Ishikawa (cell line): ENCODE data around the gene CKLF.
A peak's percentile ranks its signal among the peaks of the same experiment; 100 is the strongest.

Experiments
- CEBPB ChIP-seq: IDR thresholded peaks from 2 replicates; pipeline ENCODE4 v1.6.1; 2012
- CREB1 ChIP-seq: IDR thresholded peaks from 2 replicates; pipeline ENCODE4 v1.6.1; 2012; ENCODE audit warnings: low read depth
- EGR1 ChIP-seq: IDR thresholded peaks from 2 replicates; pipeline ENCODE4 v1.6.1; 2012
- EP300 ChIP-seq: IDR thresholded peaks from 2 replicates; pipeline ENCODE4 v1.6.1; 2012; ENCODE audit warnings: borderline replicate concordance
- FOXM1 ChIP-seq: IDR thresholded peaks from 2 replicates; pipeline ENCODE4 v1.6.1; 2012; ENCODE audit warnings: low read depth, borderline replicate concordance
- MAX ChIP-seq: IDR thresholded peaks from 2 replicates; pipeline ENCODE4 v1.6.1; 2012
- NFIC ChIP-seq: IDR thresholded peaks from 2 replicates; pipeline ENCODE4 v1.6.1; 2012
- RAD21 ChIP-seq: IDR thresholded peaks from 2 replicates; pipeline ENCODE4 v1.6.1; 2012; ENCODE audit warnings: low read depth
- REST ChIP-seq: IDR thresholded peaks from 2 replicates; pipeline ENCODE4 v1.6.1; 2012; ENCODE audit warnings: low read depth, mild to moderate bottlenecking
- TAF1 ChIP-seq: IDR thresholded peaks from 2 replicates; pipeline ENCODE4 v1.6.1; 2012; ENCODE audit warnings: low read depth, mild to moderate bottlenecking
- TCF12 ChIP-seq: IDR thresholded peaks from 2 replicates; pipeline ENCODE4 v1.6.1; 2012; ENCODE audit warnings: low read depth
- TEAD4 ChIP-seq: IDR thresholded peaks from 2 replicates; pipeline ENCODE4 v1.6.1; 2012
- USF1 ChIP-seq: IDR thresholded peaks from 2 replicates; pipeline ENCODE4 v1.6.1; 2012
- YY1 ChIP-seq: IDR thresholded peaks from 2 replicates; pipeline ENCODE4 v1.6.1; 2012; ENCODE audit warnings: low read depth
- ZBTB7A ChIP-seq: IDR thresholded peaks from 2 replicates; pipeline ENCODE4 v1.6.1; 2012; ENCODE audit warnings: low read depth

Gene CKLF

GRCh38 chr16:66544016-66544757 is 8.2 kb upstream of the CKLF start:
- TF ChIP-seq NFIC (no peak), REST (no peak), ZBTB7A (no peak), RAD21 (no peak), USF1 (no peak), TCF12 (no peak), FOXM1 (no peak), TEAD4 (no peak), CREB1 (no peak)

- TF ChIP-seq TAF1: no peak
Observed at GRCh38 chr16:66547101-66547989, 5.0 kb upstream of the CKLF start.

GRCh38 chr16:66548068-66548467 is 4.3 kb upstream of the CKLF start:
- no peak for TF ChIP-seq NFIC
- no peak for TF ChIP-seq TEAD4

GRCh38 chr16:66548868-66549267 is 3.5 kb upstream of the CKLF start:
- TF ChIP-seq FOXM1: no peak
- no peak for TF ChIP-seq REST
- no peak for TF ChIP-seq TCF12
- no peak for TF ChIP-seq ZBTB7A
- TF ChIP-seq YY1: no peak
- TF ChIP-seq TEAD4: no peak
- no peak for TF ChIP-seq CREB1
- TF ChIP-seq EP300: no peak
- no peak for TF ChIP-seq CEBPB
- no peak for TF ChIP-seq EGR1
- TF ChIP-seq TAF1: no peak
- TF ChIP-seq RAD21: no peak
- TF ChIP-seq NFIC: no peak
- no peak for TF ChIP-seq USF1
- no peak for TF ChIP-seq MAX

- TF ChIP-seq YY1 (peak; percentile 32; the same call in 1 of the 2 replicates), TCF12 (no peak), EP300 (no peak), ZBTB7A (peak; percentile 90), FOXM1 (no peak), USF1 (no peak), MAX (no peak), NFIC (0 out of 2 replicates have a peak, but pooled peaks have one; percentile 11), EGR1 (no peak), TAF1 (peak; percentile 48; the same call in 1 of the 2 replicates), TEAD4 (no peak), CEBPB (no peak), RAD21 (no peak), CREB1 (no peak), REST (no peak)
Observed at GRCh38 chr16:66549284-66550131, 2.9 kb upstream of the CKLF start, which contains the start of gene TK2. TSS of gene TK2 (minus strand) at chr16:66550122. CDS start at chr16:66550061, 61 bp downstream.
